GM12891 (cell line): ENCODE results near the gene DLG3.
"Not testable (repeated sequence)": the region's sequence is repeated elsewhere in the genome, so short reads cannot be mapped to it uniquely, and the experiment has no call there.

ENCODE experiments used
- PAX5 ChIP-seq: IDR thresholded peaks from 2 replicates; pipeline ENCODE4 v1.6.1; 2011; ENCODE audit warnings: low read length, moderate library complexity, mild to moderate bottlenecking; ENCODE audit not compliant: insufficient read depth, severe bottlenecking
- POLR2A ChIP-seq: IDR thresholded peaks from 2 replicates; pipeline ENCODE4 v1.6.1; 2011; ENCODE audit warnings: low read depth, low read length, control low read depth
- POLR2AphosphoS5 ChIP-seq: IDR thresholded peaks from 2 replicates; pipeline ENCODE4 v1.6.1; 2011; ENCODE audit warnings: low read depth, low read length, control low read depth
- POU2F2 ChIP-seq: IDR thresholded peaks from 2 replicates; pipeline ENCODE4 v1.6.1; 2011; ENCODE audit warnings: low read depth, mild to moderate bottlenecking, control low read depth, low read length, moderate library complexity
- TAF1 ChIP-seq: IDR thresholded peaks from 2 replicates; pipeline ENCODE4 v1.6.1; 2011; ENCODE audit warnings: low read depth, low read length, control low read depth

DNA sequence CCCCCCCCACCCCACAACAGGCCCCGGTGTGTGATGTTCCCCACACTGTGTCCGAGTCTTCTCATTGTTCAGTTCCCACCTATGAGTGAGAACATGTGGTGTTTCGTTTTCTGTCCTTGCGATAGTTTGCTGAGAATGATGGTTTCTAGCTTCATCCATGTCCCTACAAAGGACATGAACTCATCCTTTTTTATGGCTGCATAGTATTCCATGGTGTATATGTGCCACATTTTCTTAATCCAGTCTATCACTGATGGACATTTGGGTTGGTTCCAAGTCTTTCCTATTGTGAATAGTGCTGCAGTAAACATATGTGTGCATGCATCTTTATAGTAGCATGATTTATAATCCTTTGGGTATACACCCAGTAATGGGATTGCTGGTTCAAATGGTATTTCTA is 70.6 kb downstream of the DLG3 start:
- not testable (repeated sequence) for TF ChIP-seq POLR2AphosphoS5, TAF1, POLR2A, POU2F2, PAX5
